GM12878 (cell line): ENCODE measurements around the gene DCP1B. TPM values are rescaled to one million over a fixed set of nuclear protein-coding genes. Genes with fewer than 3 reads are reported as not detected.

ENCODE experiments used
- ATAC-seq: fragments of 200-7000 bp; cut with Tn5 transposase; 3 replicates; pipeline ENCODE4 v1.9.1; 2020; ENCODE audit warnings: mild to moderate bottlenecking, moderate library complexity
- BruUV-seq: library from RNA; stranded (reverse); fragments of 400-500 nt; replicated peaks from 2 replicates; lab custom pipeline; 2021; lab: Mats Ljungman, UMichigan
- CTCF ChIA-PET: fragments of 300-600 bp; sonication (Branson Sonifier 250); formaldehyde crosslinking; extraction: SDS; loops from one replicate; lab custom pipeline; 2021; ENCODE audit warnings: inconsistent platforms; lab: Yijun Ruan, JAX
- POLR2A ChIA-PET: fragments of 350-600 bp; formaldehyde crosslinking; extraction: SDS; loops from one replicate; lab custom pipeline; 2021; ENCODE audit warnings: inconsistent platforms; lab: Charles Lee
- RAD21 ChIA-PET: fragments of 300-600 bp; sonication (Branson Sonifier 250); formaldehyde crosslinking; loops from one replicate; lab custom pipeline; 2023; ENCODE audit warnings: antibody characterized with exemption; ENCODE audit not compliant: unreplicated experiment; lab: Charles Lee
- SMC1A ChIA-PET: fragments of 300-600 bp; sonication (Branson Sonifier 250); formaldehyde crosslinking; loops from one replicate; lab custom pipeline; 2023; ENCODE audit not compliant: unreplicated experiment, uncharacterized antibody; lab: Charles Lee
- DNase-seq: peaks from one replicate; pipeline ENCODE4 v3.0.0-alpha.2; 2011; ENCODE audit warnings: low read depth, low spot score
- FAIRE-seq: peaks from 3 replicates; lab custom pipeline; 2011; peaks lifted over from hg19 to GRCh38; lab: Jason Lieb, UNC
- H2AFZ ChIP-seq: 2 replicates; pipeline ENCODE4 v1.6.0; 2011; ENCODE audit warnings: low read depth, low read length, control low read depth; ENCODE audit not compliant: control insufficient read depth
- H3K27ac ChIP-seq: 2 replicates; pipeline ENCODE4 v1.5.1; 2011; ENCODE audit warnings: control low read depth; ENCODE audit not compliant: control insufficient read depth, insufficient read depth
- H3K27me3 ChIP-seq, 2 experiments: replicated peaks in 1 of 2; 2 replicates each; pipeline versions ENCODE4 v1.6.0 to v1.6.1; 2011; ENCODE audit warnings: low read length in 1 of 2; ENCODE audit not compliant: control insufficient read depth in 2 of 2, insufficient read depth in 2 of 2
- H3K36me3 ChIP-seq, 2 experiments: 2 replicates each; pipeline ENCODE4 v1.5.1; 2011; ENCODE audit warnings: low read length in 1 of 2; ENCODE audit not compliant: control insufficient read depth in 2 of 2, insufficient read depth in 2 of 2
- H3K4me1 ChIP-seq: 2 replicates; pipeline ENCODE4 v1.6.1; 2011; ENCODE audit warnings: mild to moderate bottlenecking, low read length, moderate library complexity, mixed read lengths; ENCODE audit not compliant: control insufficient read depth, insufficient read depth
- H3K4me2 ChIP-seq: 2 replicates; pipeline ENCODE4 v1.6.0; 2011; ENCODE audit warnings: control low read depth; ENCODE audit not compliant: control insufficient read depth, insufficient read depth
- H3K4me3 ChIP-seq: fragments of 200-600 bp; sonication (generic); 2 replicates; pipeline ENCODE4 v1.5.1; 2016
- H3K79me2 ChIP-seq: 2 replicates; pipeline ENCODE4 v1.6.0; 2011; ENCODE audit warnings: low read length; ENCODE audit not compliant: control insufficient read depth, insufficient read depth
- H3K9ac ChIP-seq: 2 replicates; pipeline ENCODE4 v1.8.0; 2011; ENCODE audit warnings: low read length, control low read depth, mixed read lengths; ENCODE audit not compliant: control insufficient read depth, insufficient read depth
- H3K9me3 ChIP-seq: replicated peaks from 3 replicates; pipeline ENCODE4 v1.5.1; 2011; ENCODE audit warnings: mild to moderate bottlenecking, low read length; ENCODE audit not compliant: control insufficient read depth, insufficient read depth
- H4K20me1 ChIP-seq: 2 replicates; pipeline ENCODE4 v1.6.0; 2011; ENCODE audit not compliant: control insufficient read depth, insufficient read depth
- ASH2L ChIP-seq: fragments of 300-600, 200-600 bp; sonication (generic); IDR thresholded peaks from 2 replicates; pipeline ENCODE4 v1.6.1; 2017; ENCODE audit warnings: low read depth, mild to moderate bottlenecking, borderline replicate concordance
- ATF3 ChIP-seq: IDR thresholded peaks from 2 replicates; pipeline ENCODE4 v1.6.1; 2011; ENCODE audit warnings: low read depth, mild to moderate bottlenecking, low read length, moderate library complexity, borderline replicate concordance; ENCODE audit errors: extremely low read depth
- BACH1 ChIP-seq: fragments of 450-650 bp; IDR thresholded peaks from 2 replicates; pipeline ENCODE4 v1.6.1; 2017; ENCODE audit warnings: mild to moderate bottlenecking, borderline replicate concordance
- EZH2 ChIP-seq: IDR thresholded peaks from 2 replicates; pipeline ENCODE4 v1.6.1; 2012; ENCODE audit warnings: low read depth, mild to moderate bottlenecking, control low read depth, inconsistent platforms, low read length, borderline replicate concordance; ENCODE audit not compliant: control insufficient read depth
- MYB ChIP-seq: fragments of 150-350 bp; IDR thresholded peaks from 2 replicates; pipeline ENCODE4 v1.6.1; 2014; ENCODE audit warnings: mild to moderate bottlenecking, low read depth, low read length, borderline replicate concordance
- NR2F1 ChIP-seq: fragments of 450-650 bp; conservative IDR thresholded peaks from 2 replicates; pipeline ENCODE4 v1.6.1; 2017; ENCODE audit warnings: mild to moderate bottlenecking
- POU2F2 ChIP-seq: IDR thresholded peaks from 3 replicates; pipeline ENCODE4 v1.6.1; 2011; ENCODE audit warnings: low read depth, mild to moderate bottlenecking, low read length, borderline replicate concordance
- SREBF1 ChIP-seq: IDR thresholded peaks from 2 replicates; pipeline ENCODE4 v1.6.1; 2012; ENCODE audit warnings: mild to moderate bottlenecking, low read length
- STAT1 ChIP-seq: fragments of 450-650 bp; conservative IDR thresholded peaks from 2 replicates; pipeline ENCODE4 v1.6.1; 2014; ENCODE audit warnings: antibody characterized with exemption, mild to moderate bottlenecking
- TAF1 ChIP-seq: IDR thresholded peaks from 2 replicates; pipeline ENCODE4 v1.6.1; 2011; ENCODE audit warnings: mild to moderate bottlenecking, low read depth, low read length, borderline replicate concordance
- TARDBP ChIP-seq: IDR thresholded peaks from 2 replicates; pipeline ENCODE4 v1.6.1; 2016; ENCODE audit warnings: borderline replicate concordance
- TBL1XR1 ChIP-seq: IDR thresholded peaks from 2 replicates; pipeline ENCODE4 v1.6.1; 2012; ENCODE audit warnings: low read depth, low read length, improper control_type of control experiment
- TCF7 ChIP-seq: IDR thresholded peaks from 2 replicates; pipeline ENCODE4 v1.6.1; 2014; ENCODE audit warnings: antibody characterized with exemption, borderline replicate concordance
- WRNIP1 ChIP-seq: IDR thresholded peaks from 2 replicates; pipeline ENCODE4 v1.6.1; 2011; ENCODE audit warnings: low read depth, low read length, improper control_type of control experiment, borderline replicate concordance
- ZNF592 ChIP-seq: fragments of 450-650 bp; IDR thresholded peaks from 2 replicates; pipeline ENCODE4 v1.6.1; 2017; ENCODE audit warnings: mild to moderate bottlenecking, moderate library complexity
- WGBS: methylation state at CpG from one replicate; pipeline ENCODE4 v1.1.6; 2016; ENCODE audit warnings: low lambda C conversion rate; ENCODE audit not compliant: insufficient replicate concordance, insufficient coverage; ENCODE audit errors: missing lambda C conversion rate; 5-methylcytosine and 5-hydroxymethylcytosine counted together
- in situ Hi-C: fragments of 300-500 bp; cut with MboI; formaldehyde crosslinking; loops from 9 replicates; pipeline ENCODE4 v1.14.3; 2018; ENCODE audit warnings: mixed read lengths
- intact Hi-C: fragments of 100-400 bp; cut with micrococcal nuclease; formaldehyde crosslinking; loops from one replicate; pipeline ENCODE4 v1.14.2; 2022; ENCODE audit not compliant: unreplicated experiment
- polyA plus RNA-seq, 11 experiments: library from polyadenylated mRNA; depleted of rRNA in 4 of 11; unstranded in 6 of 11; stranded (reverse) in 5 of 11; fragments of >200 nt; fragmentation: Nextera tagmentation in 4 of 11; fragmentation: Illumina TruSeq in 1 of 11; extraction: Ambion mirVana in 4 of 11; extraction: Trizol in 1 of 11; gene quantifications; 1 replicate in 1 of 11; 2 replicates in 10 of 11; pipeline versions ENCODE4 v1.2.1 to v1.2.3, GENCODE V29; 2011 to 2016; ENCODE audit warnings: inconsistent platforms in 2 of 11, missing spikeins in 2 of 11, low read depth in 1 of 11
- total RNA-seq, 4 experiments: library from RNA; depleted of rRNA in 3 of 4; stranded (reverse); fragments of >200 nt in 3 of 4; fragmentation: Illumina TruSeq in 1 of 4; extraction: Trizol in 1 of 4; gene quantifications; 2 replicates each; pipeline versions ENCODE4 v1.2.1 to v1.2.3, GENCODE V29; 2013 to 2021

Gene DCP1B
- total and polyA plus RNA-seq, 10 of the 15 experiments (the other 5 are each of a cell fraction or from before 2014, with no cell fraction given) = 1.3 to 23.4 (median 15.3) TPM

GRCh38 chr12:2023365-2023764, 19.1 kb upstream of the DCP1B start:
- ChIA-PET RAD21 (no interaction called here), CTCF (interaction anchor here (2.1 to 2.4 kb wide), 3 partner anchors 10 to 83 kb away, joined by 5 to 7 read pairs (median 7); no protein-coding TSS in a partner anchor), SMC1A (interaction anchor here (1.0 to 1.3 kb wide), 2 partner anchors 10 to 84 kb away, joined by 3 read pairs; no protein-coding TSS in a partner anchor), POLR2A (interaction anchor here (0.5 kb wide), 1 partner anchor 371 kb away, joined by 3 read pairs; no protein-coding TSS in a partner anchor)
- Histone ChIP-seq H2AFZ (no peak overlapping the region), H3K4me1 (no peaks in the 10 kb centered on the region), H3K79me2 (no peaks in the 10 kb centered on the region), H4K20me1 (no peaks in the 10 kb centered on the region), H3K27ac (no peak overlapping the region), H3K27me3 (peaks cover 2 to 4% of the 10 kb centered on the region in 2 experiments), H3K4me3 (no peak overlapping the region), H3K4me2 (no peak overlapping the region), H3K36me3 (no peaks in the 10 kb centered on the region), H3K9ac (no peak overlapping the region), H3K9me3 (no peaks in the 10 kb centered on the region; the same call in 2 of the 3 replicates)
- no TSS peak for BruUV-seq
- intact Hi-C loops (no loop called here), in situ Hi-C loops (no loop called here)
- ATAC-seq (no peak), DNase-seq (no peak), FAIRE-seq (no peak)
- TF ChIP-seq TAF1 (no peak), POU2F2 (no peak), TBL1XR1 (no peak), ZNF592 (no peak), WRNIP1 (no peak), SREBF1 (no peak), EZH2 (no peak), STAT1 (no peak), TCF7 (no peak), ASH2L (no peak), ATF3 (no peak), BACH1 (no peak), TARDBP (no peak), MYB (no peak), NR2F1 (no peak)
- 35% methylated on average over 3 of the region's 3 CpGs for WGBS
